PC-3 (cell line): ENCODE measurements around the gene MOK. TPM values are rescaled to one million over a fixed set of nuclear protein-coding genes. Genes with fewer than 3 reads are reported as not detected.

ENCODE experiments used
- ATAC-seq: fragments of 200-7000 bp; cut with Tn5 transposase; 2 replicates; pipeline ENCODE4 v1.9.1; 2020; ENCODE audit warnings: mild to moderate bottlenecking, moderate library complexity
- BruUV-seq: library from RNA; stranded (reverse); fragments of 400-500 nt; replicated peaks from 2 replicates; lab custom pipeline; 2021; lab: Mats Ljungman, UMichigan
- CTCF ChIA-PET: fragments of 300-600 bp; sonication (Branson Sonifier 250); formaldehyde crosslinking; loops from one replicate; lab custom pipeline; 2022; ENCODE audit warnings: antibody characterized with exemption; lab: Charles Lee
- POLR2A ChIA-PET: fragments of 300-600 bp; sonication (Branson Sonifier 250); formaldehyde crosslinking; loops from one replicate; lab custom pipeline; 2022; ENCODE audit warnings: antibody characterized with exemption; ENCODE audit not compliant: unreplicated experiment; lab: Charles Lee
- DNase-seq: peaks from one replicate; pipeline ENCODE4 v3.0.0-alpha.2; 2015
- H2AFZ ChIP-seq: fragments of 300-600 bp; sonication (generic); 2 replicates; pipeline ENCODE4 v1.6.0; 2016; ENCODE audit warnings: antibody characterized with exemption, low read length
- H3F3A ChIP-seq: fragments of 300-600 bp; sonication (generic); one replicate; pipeline ENCODE4 v1.6.0; 2017; ENCODE audit warnings: antibody characterized with exemption, low read length, control low read depth, mild to moderate bottlenecking; ENCODE audit not compliant: unreplicated experiment
- H3K27ac ChIP-seq: fragments of 300-600 bp; sonication (generic); 2 replicates; pipeline ENCODE4 v1.5.1; 2016; ENCODE audit warnings: mild to moderate bottlenecking, low read length
- H3K27me3 ChIP-seq: fragments of 300-600 bp; sonication (generic); 2 replicates; pipeline ENCODE4 v1.6.1; 2016; ENCODE audit warnings: low read length, mixed read lengths
- H3K36me3 ChIP-seq: fragments of 300-600 bp; sonication (generic); 2 replicates; pipeline ENCODE4 v1.6.1; 2016; ENCODE audit warnings: low read depth, mixed run types, low read length, mixed read lengths
- H3K4me1 ChIP-seq: fragments of 300-600 bp; sonication (generic); 2 replicates; pipeline ENCODE4 v1.5.1; 2016; ENCODE audit warnings: low read length; ENCODE audit not compliant: insufficient read depth
- H3K4me2 ChIP-seq: fragments of 300-600 bp; sonication (generic); 2 replicates; pipeline ENCODE4 v1.6.0; 2016; ENCODE audit warnings: low read length
- H3K4me3 ChIP-seq: fragments of 300-600 bp; sonication (generic); 2 replicates; pipeline ENCODE4 v1.5.1; 2016; ENCODE audit warnings: mild to moderate bottlenecking, low read length, mixed read lengths
- H3K79me2 ChIP-seq: fragments of 300-600 bp; sonication (generic); 2 replicates; pipeline ENCODE4 v1.6.1; 2017; ENCODE audit warnings: low read length, mixed read lengths
- H3K9ac ChIP-seq: fragments of 300-600 bp; sonication (generic); 2 replicates; pipeline ENCODE4 v1.6.0; 2016; ENCODE audit warnings: mild to moderate bottlenecking, low read length
- H3K9me2 ChIP-seq: fragments of 300-600 bp; sonication (generic); replicated peaks from 2 replicates; pipeline ENCODE4 v1.6.1; 2016; ENCODE audit warnings: mixed run types, low read length, mixed read lengths
- H3K9me3 ChIP-seq: fragments of 300-600 bp; sonication (generic); 2 replicates; pipeline ENCODE4 v1.6.1; 2016; ENCODE audit warnings: low read length, mixed read lengths
- H4K20me1 ChIP-seq: fragments of 300-600 bp; sonication (generic); 2 replicates; pipeline ENCODE4 v1.6.1; 2016; ENCODE audit warnings: low read length, mixed read lengths
- CTCF ChIP-seq: fragments of 300-600 bp; sonication (generic); conservative IDR thresholded peaks from 2 replicates; pipeline ENCODE4 v1.5.1; 2017; ENCODE audit warnings: antibody characterized with exemption, low read depth, mild to moderate bottlenecking, low read length
- EZH2 ChIP-seq: fragments of 300-600 bp; sonication (generic); IDR thresholded peaks from one replicate; pipeline ENCODE4 v1.6.1; 2017; ENCODE audit warnings: antibody characterized with exemption, mild to moderate bottlenecking, low read length; ENCODE audit not compliant: unreplicated experiment
- EZH2phosphoT487 ChIP-seq: fragments of 300-600 bp; sonication (generic); IDR thresholded peaks from 2 replicates; pipeline ENCODE4 v1.6.1; 2018; ENCODE audit warnings: mild to moderate bottlenecking, antibody characterized with exemption, low read length, borderline replicate concordance
- intact Hi-C: fragments of 100-400 bp; cut with micrococcal nuclease; formaldehyde crosslinking; loops from 2 replicates; pipeline ENCODE4 v1.9.0; 2023
- total RNA-seq: library from RNA; depleted of rRNA; stranded (reverse); fragments of >200 nt; gene quantifications from 2 replicates; pipeline ENCODE4 v1.2.3, GENCODE V29; 2014

The MOK gene
- total RNA-seq, 1 experiment from 2014 or later, result 108 TPM

GRCh38 chr14:102206918-102207317, 98.0 kb downstream of the MOK start:
- Histone ChIP-seq H3K4me1 (no peaks in the 10 kb centered on the region), H3K4me2 (no peak overlapping the region), H3K79me2 (peaks cover 15% of the 10 kb centered on the region), H3K27ac (no peak overlapping the region), H3K27me3 (no peaks in the 10 kb centered on the region), H2AFZ (no peak overlapping the region), H3K9me3 (no peaks in the 10 kb centered on the region), H3K9me2 (no peaks in the 10 kb centered on the region), H4K20me1 (no peaks in the 10 kb centered on the region), H3K4me3 (no peak overlapping the region), H3K9ac (no peak overlapping the region), H3K36me3 (peaks cover 20% of the 10 kb centered on the region; the same call in 1 of the 2 replicates), H3F3A (no peaks in the 10 kb centered on the region)
- ATAC-seq (no peak), DNase-seq (no peak)
- ChIA-PET POLR2A (no interaction called here), CTCF (no interaction called here)
- TF ChIP-seq CTCF, result no peak
- no peak for TF ChIP-seq EZH2
- TF ChIP-seq EZH2phosphoT487, result no peak
- BruUV-seq, result no TSS peak
- intact Hi-C loops, result no loop called here

GRCh38 chr14:102205560-102205959, 99.4 kb downstream of the MOK start:
- no peak for DNase-seq
- no peaks in the 10 kb centered on the region for H3K4me1 ChIP-seq
- H4K20me1 ChIP-seq, result no peaks in the 10 kb centered on the region
- no peaks in the 10 kb centered on the region for H3K27me3 ChIP-seq
- POLR2A ChIA-PET, result no interaction called here
- no peak overlapping the region for H2AFZ ChIP-seq
- H3K9me2 ChIP-seq, result no peaks in the 10 kb centered on the region
- ATAC-seq, result no peak
- no peak overlapping the region for H3K9ac ChIP-seq
- no peak for TF ChIP-seq CTCF
- no peak for TF ChIP-seq EZH2phosphoT487
- no peak for TF ChIP-seq EZH2
- CTCF ChIA-PET, result no interaction called here
- H3K27ac ChIP-seq, result no peak overlapping the region
- H3F3A ChIP-seq, result no peaks in the 10 kb centered on the region
- H3K4me2 ChIP-seq, result no peak overlapping the region
- intact Hi-C loops, result no loop called here
- peaks cover 20% of the 10 kb centered on the region; the same call in 1 of the 2 replicates for H3K36me3 ChIP-seq
- no peaks in the 10 kb centered on the region for H3K9me3 ChIP-seq
- peaks cover 28% of the 10 kb centered on the region for H3K79me2 ChIP-seq
- BruUV-seq, result no TSS peak
- no peak overlapping the region for H3K4me3 ChIP-seq

- no TSS peak for BruUV-seq
- Histone ChIP-seq H4K20me1 (no peaks in the 10 kb centered on the region), H3K36me3 (peaks cover 7% of the 10 kb centered on the region; the same call in 1 of the 2 replicates), H3K79me2 (peaks cover 35% of the 10 kb centered on the region), H3K9me2 (no peaks in the 10 kb centered on the region), H3K4me1 (no peaks in the 10 kb centered on the region), H3F3A (no peaks in the 10 kb centered on the region), H3K9ac (no peak overlapping the region), H3K4me3 (no peak overlapping the region), H3K9me3 (no peaks in the 10 kb centered on the region), H3K4me2 (no peak overlapping the region), H2AFZ (no peak overlapping the region), H3K27ac (no peak overlapping the region), H3K27me3 (no peaks in the 10 kb centered on the region)
- no peak for ATAC-seq
- no peak for DNase-seq
- TF ChIP-seq EZH2 (no peak), CTCF (no peak), EZH2phosphoT487 (no peak)
- POLR2A ChIA-PET, result no interaction called here
- CTCF ChIA-PET, result no interaction called here
- intact Hi-C loops, result no loop called here
Measured at GRCh38 chr14:102203382-102203781, 101.6 kb downstream of the MOK start.
